Measurements from ENCODE around the gene MAST3.

DNA sequence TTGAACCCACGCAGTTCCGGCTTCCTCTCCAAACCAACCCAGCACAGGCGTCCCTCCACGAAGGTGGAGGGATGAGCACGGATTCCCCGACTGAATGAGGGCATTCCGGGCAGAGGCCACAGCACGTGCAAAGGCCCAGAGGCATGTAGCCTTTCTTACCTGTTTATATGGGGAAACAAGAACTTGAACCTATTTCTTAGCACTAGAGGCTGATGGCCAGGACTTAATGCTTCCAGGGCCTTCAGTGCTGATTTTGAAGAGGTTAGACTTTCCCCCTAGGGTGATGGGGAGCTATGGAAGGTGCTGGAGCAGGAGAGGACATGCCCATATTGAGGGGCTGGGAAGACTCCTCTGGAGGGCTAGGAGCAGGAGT is 2.0 kb downstream of the MAST3 start:
- no peak for TF ChIP-seq POLR2AphosphoS5 (IDR thresholded peaks at IDR 0.05)
- no peak for TF ChIP-seq POLR2A (IDR thresholded peaks at IDR 0.05)
- TF ChIP-seq, protein P1, sequence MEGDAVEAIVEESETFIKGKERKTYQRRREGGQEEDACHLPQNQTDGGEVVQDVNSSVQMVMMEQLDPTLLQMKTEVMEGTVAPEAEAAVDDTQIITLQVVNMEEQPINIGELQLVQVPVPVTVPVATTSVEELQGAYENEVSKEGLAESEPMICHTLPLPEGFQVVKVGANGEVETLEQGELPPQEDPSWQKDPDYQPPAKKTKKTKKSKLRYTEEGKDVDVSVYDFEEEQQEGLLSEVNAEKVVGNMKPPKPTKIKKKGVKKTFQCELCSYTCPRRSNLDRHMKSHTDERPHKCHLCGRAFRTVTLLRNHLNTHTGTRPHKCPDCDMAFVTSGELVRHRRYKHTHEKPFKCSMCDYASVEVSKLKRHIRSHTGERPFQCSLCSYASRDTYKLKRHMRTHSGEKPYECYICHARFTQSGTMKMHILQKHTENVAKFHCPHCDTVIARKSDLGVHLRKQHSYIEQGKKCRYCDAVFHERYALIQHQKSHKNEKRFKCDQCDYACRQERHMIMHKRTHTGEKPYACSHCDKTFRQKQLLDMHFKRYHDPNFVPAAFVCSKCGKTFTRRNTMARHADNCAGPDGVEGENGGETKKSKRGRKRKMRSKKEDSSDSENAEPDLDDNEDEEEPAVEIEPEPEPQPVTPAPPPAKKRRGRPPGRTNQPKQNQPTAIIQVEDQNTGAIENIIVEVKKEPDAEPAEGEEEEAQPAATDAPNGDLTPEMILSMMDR (IDR thresholded peaks at IDR 0.05): no peak

All from transverse colon (tissue), 4 donors.